Hematopoietic multipotent progenitor cell treated with erythropoietin and hydrocortisone succinate and interleukin-3 and kit ligand, for 15 days (in vitro differentiated cells): ENCODE measurements around the gene PPM1E.
A peak's percentile ranks its signal among the peaks of the same experiment; 100 is the strongest.

ENCODE experiments used
- DNase-seq: peaks from one replicate; pipeline ENCODE4 v3.0.0-alpha.2; 2015; ENCODE audit warnings: low spot score

PPM1E gene

GRCh38 chr17:58996968-58997367, 241.3 kb downstream of the PPM1E start:
- DNase-seq: no peak

GRCh38 chr17:58997756-58998553, 242.3 kb downstream of the PPM1E start:
- no peak for DNase-seq

DNA sequence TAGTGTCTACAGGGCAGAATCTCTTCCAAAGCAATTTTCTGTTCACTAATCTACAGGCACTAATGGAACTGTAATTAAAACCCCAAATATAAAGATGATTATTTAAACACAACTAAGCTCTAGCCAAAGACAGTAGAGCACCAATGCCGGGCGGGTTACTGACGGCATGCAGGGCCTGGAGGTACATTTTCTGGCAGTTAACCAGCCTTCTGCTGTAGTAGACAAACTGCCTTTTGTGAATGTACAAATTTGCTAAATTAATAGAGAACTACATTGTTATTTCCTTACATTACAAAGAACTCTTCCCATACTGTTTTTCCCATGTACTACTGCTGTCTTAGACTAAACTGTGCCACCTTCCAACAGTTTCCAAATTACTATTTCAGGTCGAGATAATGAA, 243.2 kb downstream of the PPM1E start:
- DNase-seq: no peak

DNA sequence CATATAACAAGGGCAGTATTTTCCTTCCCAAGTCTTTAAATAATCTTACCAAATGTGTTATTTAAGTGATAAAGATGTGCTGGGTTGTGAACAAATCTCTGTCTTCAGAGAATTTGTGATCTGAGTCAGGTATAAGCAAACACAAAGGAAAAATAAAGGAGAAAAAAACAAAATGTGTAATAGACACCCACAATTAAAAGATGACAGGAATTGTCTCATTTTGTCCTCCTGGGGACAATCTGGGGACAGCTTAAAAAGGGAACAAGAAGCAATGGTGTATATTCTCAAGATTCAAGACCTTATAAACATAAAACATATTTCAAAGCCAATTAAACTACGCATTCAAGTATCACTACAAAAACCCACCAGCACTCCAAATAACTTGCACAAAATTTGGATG, 243.8 kb downstream of the PPM1E start:
- no peak for DNase-seq

- no peak for DNase-seq
Observed at GRCh38 chr17:59000022-59000421, 244.4 kb downstream of the PPM1E start.

- no peak for DNase-seq
Observed at GRCh38 chr17:59001158-59001814, 245.6 kb downstream of the PPM1E start.

DNA sequence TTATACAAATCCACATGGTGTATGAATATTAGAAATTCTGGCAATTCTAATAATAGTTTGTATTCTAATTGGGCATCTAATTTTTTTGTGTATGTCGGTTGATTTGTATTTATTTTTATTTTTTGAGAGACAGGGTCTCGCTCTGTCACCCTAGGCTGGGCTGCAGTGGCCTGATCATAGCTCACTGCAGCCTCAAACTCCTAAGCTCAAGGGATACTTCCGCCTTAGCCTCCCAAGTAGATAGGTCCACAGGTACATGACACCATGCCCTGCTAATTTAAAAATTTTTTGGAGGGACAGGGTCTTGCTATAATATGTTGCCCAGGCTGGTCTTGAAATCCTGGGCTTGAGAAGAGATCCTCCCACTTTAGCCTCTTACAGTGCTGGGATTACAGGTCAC, 246.5 kb downstream of the PPM1E start:
- DNase-seq: no peak

GRCh38 chr17:59002848-59003247, 247.2 kb downstream of the PPM1E start:
- no peak for DNase-seq

DNA sequence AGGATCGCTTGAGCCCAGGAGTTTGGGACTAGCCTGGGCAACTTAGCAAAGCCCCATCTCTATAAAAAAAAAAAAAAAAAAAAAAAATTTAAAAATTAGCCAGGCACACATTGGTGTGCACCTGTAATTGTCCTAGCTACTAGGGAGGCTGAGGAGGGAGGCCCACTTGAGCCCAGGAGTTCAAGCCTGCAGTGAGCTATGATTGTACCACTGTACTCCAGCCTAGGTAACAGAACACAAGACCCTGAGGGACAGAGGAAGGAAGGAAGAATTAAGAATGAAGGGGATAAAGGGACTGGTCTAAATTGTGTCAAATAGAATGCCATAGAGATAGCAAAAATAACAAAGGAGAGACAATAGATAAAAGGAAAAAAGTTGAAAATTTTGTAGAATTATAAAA, 248.2 kb downstream of the PPM1E start:
- DNase-seq: no peak

- DNase-seq: peak; percentile 74
Observed at GRCh38 chr17:59004338-59005111, 248.9 kb downstream of the PPM1E start.

- DNase-seq: no peak
Observed at GRCh38 chr17:59007995-59008394, 252.3 kb downstream of the PPM1E start.

GRCh38 chr17:59008737-59009136, 253.1 kb downstream of the PPM1E start:
- DNase-seq: no peak

DNA sequence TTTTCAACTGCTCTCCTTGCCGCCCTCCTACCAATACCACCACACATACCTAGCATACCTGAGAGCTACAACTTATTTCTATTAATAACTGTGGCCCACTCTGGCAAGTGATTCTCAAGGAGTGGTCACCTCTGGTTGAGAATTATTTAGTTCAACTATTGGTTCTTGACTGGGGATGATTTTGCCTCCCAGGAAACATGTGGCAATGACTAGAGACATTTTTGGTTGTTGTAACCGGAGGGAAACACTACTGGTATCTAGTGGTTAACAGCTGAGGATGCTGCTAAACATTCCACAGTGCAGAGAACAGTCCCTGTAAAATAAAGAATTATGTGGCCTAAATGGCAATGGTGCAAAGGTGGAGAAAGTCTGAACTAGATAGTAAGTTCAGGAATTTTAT, 254.4 kb downstream of the PPM1E start:
- DNase-seq: no peak

- DNase-seq: no peak
Observed at GRCh38 chr17:59011975-59012374, 256.3 kb downstream of the PPM1E start.

- no peak for DNase-seq
Observed at GRCh38 chr17:59018019-59018418, 262.4 kb downstream of the PPM1E start.

DNA sequence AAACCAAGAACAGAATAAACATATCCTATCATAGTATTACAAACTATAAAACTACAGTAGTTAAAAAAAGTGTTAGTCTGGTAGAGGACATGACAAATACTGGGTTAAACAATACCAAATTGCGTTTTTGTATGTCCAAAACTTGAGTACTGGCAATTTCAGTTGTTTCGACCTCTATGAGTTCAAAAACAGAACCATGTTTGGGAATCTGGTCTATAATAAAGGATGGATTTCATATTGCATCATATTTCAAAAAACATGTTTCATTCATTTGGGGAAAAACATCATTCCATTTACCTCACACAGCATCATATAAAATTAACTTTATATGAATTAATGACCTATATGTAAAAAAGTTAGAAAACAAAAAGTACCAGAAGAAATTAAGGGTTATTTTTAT, 269.3 kb downstream of the PPM1E start:
- no peak for DNase-seq

DNA sequence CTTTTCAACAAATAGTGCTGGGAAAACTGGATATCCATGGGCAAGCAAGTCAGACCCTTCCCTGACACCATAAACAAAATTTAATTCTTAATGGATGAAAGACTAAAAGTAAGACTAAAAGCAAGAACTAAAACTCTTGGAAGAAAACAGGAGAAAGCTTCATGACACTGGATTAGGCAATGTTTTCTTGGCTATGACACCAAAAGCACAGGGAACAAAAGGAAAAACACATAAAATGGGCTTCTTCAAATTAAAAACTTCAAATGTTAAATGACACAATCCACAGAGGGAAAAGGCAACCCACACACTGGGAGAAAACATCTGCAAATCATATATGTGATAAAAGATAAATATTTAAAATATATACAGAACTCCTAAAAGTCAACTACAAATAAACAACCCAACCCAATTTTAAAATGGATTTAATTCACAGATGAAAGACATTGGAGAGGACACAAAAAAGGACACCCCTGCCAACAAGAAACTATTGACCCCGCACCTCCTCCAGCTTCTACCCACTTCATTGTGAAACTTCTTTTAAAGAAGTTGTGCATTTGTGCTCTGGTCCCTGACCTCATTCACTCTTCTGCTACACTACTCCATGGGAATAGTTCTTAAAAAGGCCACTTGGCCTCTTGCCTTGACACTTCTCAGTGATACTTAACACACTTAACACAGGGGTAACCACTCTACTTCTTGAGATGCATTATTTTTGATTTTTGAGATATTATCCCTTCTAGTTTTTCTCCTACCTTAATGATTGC, 270.7 kb downstream of the PPM1E start:
- no peak for DNase-seq

- DNase-seq: no peak
Observed at GRCh38 chr17:59027750-59028149, 272.1 kb downstream of the PPM1E start.

- DNase-seq: no peak
Observed at GRCh38 chr17:59028328-59028727, 272.7 kb downstream of the PPM1E start.

DNA sequence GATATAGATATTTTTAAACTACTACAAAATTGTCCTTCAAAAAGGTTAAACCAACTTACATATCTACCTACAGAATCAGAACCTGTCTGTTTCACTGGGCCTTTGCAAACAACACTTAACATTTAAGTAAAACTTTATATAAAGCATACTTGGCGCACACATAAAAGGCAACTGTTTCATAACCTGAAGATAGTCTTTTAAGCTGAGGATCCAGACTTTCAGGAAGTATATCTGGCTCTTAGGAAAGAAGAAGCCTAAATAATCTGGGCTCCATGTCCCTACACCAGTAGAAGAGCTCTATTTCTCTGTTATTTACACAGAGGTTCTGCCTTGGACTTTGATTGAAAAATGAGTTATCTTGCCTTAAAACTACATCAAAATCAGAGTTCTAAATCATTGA, 275.2 kb downstream of the PPM1E start:
- no peak for DNase-seq
